Neural cell (in vitro differentiated cells): ENCODE measurements around the gene ARPC5. TPM values are rescaled to one million over a fixed set of nuclear protein-coding genes. Genes with fewer than 3 reads are reported as not detected.

Experiments
- H2AFZ ChIP-seq: fragments of 200-600, 300-800 bp; sonication (generic), shearing (Covaris generic); 2 replicates; pipeline ENCODE4 v1.6.0; 2014; ENCODE audit warnings: low read depth, mild to moderate bottlenecking, antibody characterized with exemption, low read length, moderate library complexity
- H3F3A ChIP-seq: fragments of 200-600 bp; shearing (Covaris generic); 2 replicates; pipeline ENCODE4 v1.6.1; 2016; ENCODE audit warnings: mild to moderate bottlenecking, moderate library complexity, mixed read lengths, antibody characterized with exemption, low read length; ENCODE audit not compliant: insufficient read depth, poor library complexity, severe bottlenecking
- H3K27ac ChIP-seq: fragments of 200-600, 300-800 bp; sonication (generic), shearing (Covaris generic); 2 replicates; pipeline ENCODE4 v1.5.1; 2014; ENCODE audit warnings: mild to moderate bottlenecking, low read length, moderate library complexity
- H3K27me3 ChIP-seq: fragments of 300-800, 200-600 bp; sonication (generic), shearing (Covaris generic); 2 replicates; pipeline ENCODE4 v1.6.0; 2014; ENCODE audit warnings: mild to moderate bottlenecking, low read depth, low read length, moderate library complexity; ENCODE audit not compliant: insufficient read depth
- H3K36me3 ChIP-seq: fragments of 300-800, 200-600 bp; sonication (generic), shearing (Covaris generic); 2 replicates; pipeline ENCODE4 v1.5.1; 2014; ENCODE audit warnings: mild to moderate bottlenecking, antibody characterized with exemption, low read length, moderate library complexity; ENCODE audit not compliant: insufficient read depth
- H3K4me2 ChIP-seq: fragments of 300-800, 200-600 bp; sonication (generic), shearing (Covaris generic); 2 replicates; pipeline ENCODE4 v1.6.0; 2014; ENCODE audit warnings: mild to moderate bottlenecking, low read length
- H3K4me3 ChIP-seq: fragments of 300-800, 200-600 bp; sonication (generic), shearing (Covaris generic); 2 replicates; pipeline ENCODE4 v1.5.1; 2014; ENCODE audit warnings: mild to moderate bottlenecking, low read length, moderate library complexity
- H3K79me2 ChIP-seq: fragments of 200-600 bp; shearing (Covaris generic); replicated peaks from 2 replicates; pipeline ENCODE4 v1.6.0; 2014; ENCODE audit warnings: mild to moderate bottlenecking, low read length, moderate library complexity; ENCODE audit not compliant: insufficient read depth
- H3K9ac ChIP-seq: fragments of 300-800, 200-600 bp; sonication (generic), shearing (Covaris generic); 2 replicates; pipeline ENCODE4 v1.6.1; 2016; ENCODE audit warnings: mild to moderate bottlenecking, low read length, mixed read lengths
- H3K9me2 ChIP-seq: fragments of 200-600 bp; shearing (Covaris generic); 2 replicates; pipeline ENCODE4 v1.6.1; 2016; ENCODE audit warnings: mild to moderate bottlenecking, low read length, mixed read lengths; ENCODE audit not compliant: insufficient read depth
- H3K9me3 ChIP-seq: fragments of 200-600, 300-800 bp; sonication (generic), shearing (Covaris generic); 2 replicates; pipeline ENCODE4 v1.6.1; 2016; ENCODE audit warnings: mild to moderate bottlenecking, mixed run types, low read length, moderate library complexity, mixed read lengths
- H4K20me1 ChIP-seq: fragments of 200-600 bp; shearing (Covaris generic); 2 replicates; pipeline ENCODE4 v1.6.1; 2016; ENCODE audit warnings: mild to moderate bottlenecking, mixed run types; ENCODE audit not compliant: insufficient read depth
- EP300 ChIP-seq: fragments of 450-650 bp; conservative IDR thresholded peaks from 2 replicates; pipeline ENCODE4 v1.6.1; 2014; ENCODE audit warnings: antibody characterized with exemption, mild to moderate bottlenecking, moderate library complexity; ENCODE audit not compliant: poor library complexity, severe bottlenecking
- EZH2 ChIP-seq: fragments of 200-600, 300-800 bp; shearing (Covaris generic), sonication (generic); IDR thresholded peaks from 2 replicates; pipeline ENCODE4 v1.6.1; 2014; ENCODE audit warnings: antibody characterized with exemption, low read length, borderline replicate concordance, mild to moderate bottlenecking; ENCODE audit not compliant: insufficient read depth, poor library complexity, severe bottlenecking
- MXI1 ChIP-seq: fragments of 450-650 bp; conservative IDR thresholded peaks from 2 replicates; pipeline ENCODE4 v1.6.1; 2014; ENCODE audit warnings: antibody characterized with exemption, mild to moderate bottlenecking; ENCODE audit not compliant: poor library complexity, severe bottlenecking
- POLR2AphosphoS5 ChIP-seq: IDR thresholded peaks from 2 replicates; pipeline ENCODE4 v1.6.1; 2012
- RAD21 ChIP-seq: fragments of 450-650 bp; conservative IDR thresholded peaks from 2 replicates; pipeline ENCODE4 v1.6.1; 2014; ENCODE audit warnings: antibody characterized with exemption, mild to moderate bottlenecking, moderate library complexity
- SMC3 ChIP-seq: fragments of 450-650 bp; conservative IDR thresholded peaks from 2 replicates; pipeline ENCODE4 v1.6.1; 2014; ENCODE audit warnings: antibody characterized with exemption, mild to moderate bottlenecking, moderate library complexity; ENCODE audit not compliant: poor library complexity
- TAF1 ChIP-seq: IDR thresholded peaks from 2 replicates; pipeline ENCODE4 v1.6.1; 2012; ENCODE audit warnings: low read depth
- polyA plus RNA-seq: library from polyadenylated mRNA; depleted of rRNA; stranded (reverse); fragments of >200 nt; gene quantifications from 2 replicates; pipeline ENCODE4 v1.2.3, GENCODE V29; 2014
- TF ChIP-seq, protein P1 (sequence below): IDR thresholded peaks from 2 replicates; pipeline ENCODE4 v1.6.1; 2012; ENCODE audit warnings: borderline replicate concordance
- TF ChIP-seq, protein P2 (sequence below): fragments of 450-650 bp; IDR thresholded peaks from 2 replicates; pipeline ENCODE4 v1.5.1; 2014; ENCODE audit warnings: antibody characterized with exemption, mild to moderate bottlenecking, moderate library complexity; ENCODE audit not compliant: poor library complexity, severe bottlenecking

Gene ARPC5
- polyA plus RNA-seq, 1 donor from 2014 or later, result 197 TPM

DNA sequence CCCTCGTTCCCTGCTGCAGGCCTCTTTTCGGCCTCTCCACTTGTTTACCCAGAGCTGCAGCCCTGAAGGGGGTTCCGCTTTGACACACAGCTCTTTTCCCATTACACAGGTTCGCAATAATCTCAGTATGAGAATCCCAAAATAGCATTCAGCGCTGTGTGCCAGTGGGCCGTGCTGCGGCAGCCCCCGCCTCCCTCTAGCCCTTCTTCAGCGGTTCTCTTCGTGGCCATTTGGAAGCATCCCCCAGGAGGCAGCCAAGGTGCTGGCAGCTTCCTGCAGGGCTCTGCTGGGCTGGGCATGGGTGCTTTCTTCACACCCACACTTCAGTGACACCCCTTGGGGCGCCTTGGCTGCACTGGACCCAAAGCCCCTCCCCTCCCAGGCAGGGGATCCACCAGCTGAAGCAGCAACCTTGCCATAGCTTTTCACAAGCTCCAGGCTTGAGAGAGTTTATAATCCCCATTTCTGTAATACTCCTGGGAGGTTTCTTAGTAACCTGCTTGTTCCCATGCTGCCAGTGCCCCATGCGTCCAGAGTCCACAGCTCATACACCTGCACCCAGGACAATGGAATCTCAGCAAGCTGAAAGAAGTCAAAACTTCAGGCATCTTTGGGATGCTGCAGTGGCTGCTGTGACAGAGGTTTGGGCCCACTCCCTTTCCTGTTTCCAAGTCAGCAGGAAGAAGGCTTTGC is 53.4 kb downstream of the ARPC5 start:
- Histone ChIP-seq H3K79me2 (no peaks in the 10 kb centered on the region), H2AFZ (no peak overlapping the region), H4K20me1 (no peaks in the 10 kb centered on the region), H3K4me2 (no peak overlapping the region), H3K9me3 (no peaks in the 10 kb centered on the region), H3K27me3 (no peaks in the 10 kb centered on the region), H3K36me3 (no peaks in the 10 kb centered on the region), H3K9me2 (no peaks in the 10 kb centered on the region), H3K27ac (no peak overlapping the region), H3K9ac (no peak overlapping the region), H3F3A (no peaks in the 10 kb centered on the region), H3K4me3 (no peak overlapping the region)
- TF ChIP-seq, protein P1, sequence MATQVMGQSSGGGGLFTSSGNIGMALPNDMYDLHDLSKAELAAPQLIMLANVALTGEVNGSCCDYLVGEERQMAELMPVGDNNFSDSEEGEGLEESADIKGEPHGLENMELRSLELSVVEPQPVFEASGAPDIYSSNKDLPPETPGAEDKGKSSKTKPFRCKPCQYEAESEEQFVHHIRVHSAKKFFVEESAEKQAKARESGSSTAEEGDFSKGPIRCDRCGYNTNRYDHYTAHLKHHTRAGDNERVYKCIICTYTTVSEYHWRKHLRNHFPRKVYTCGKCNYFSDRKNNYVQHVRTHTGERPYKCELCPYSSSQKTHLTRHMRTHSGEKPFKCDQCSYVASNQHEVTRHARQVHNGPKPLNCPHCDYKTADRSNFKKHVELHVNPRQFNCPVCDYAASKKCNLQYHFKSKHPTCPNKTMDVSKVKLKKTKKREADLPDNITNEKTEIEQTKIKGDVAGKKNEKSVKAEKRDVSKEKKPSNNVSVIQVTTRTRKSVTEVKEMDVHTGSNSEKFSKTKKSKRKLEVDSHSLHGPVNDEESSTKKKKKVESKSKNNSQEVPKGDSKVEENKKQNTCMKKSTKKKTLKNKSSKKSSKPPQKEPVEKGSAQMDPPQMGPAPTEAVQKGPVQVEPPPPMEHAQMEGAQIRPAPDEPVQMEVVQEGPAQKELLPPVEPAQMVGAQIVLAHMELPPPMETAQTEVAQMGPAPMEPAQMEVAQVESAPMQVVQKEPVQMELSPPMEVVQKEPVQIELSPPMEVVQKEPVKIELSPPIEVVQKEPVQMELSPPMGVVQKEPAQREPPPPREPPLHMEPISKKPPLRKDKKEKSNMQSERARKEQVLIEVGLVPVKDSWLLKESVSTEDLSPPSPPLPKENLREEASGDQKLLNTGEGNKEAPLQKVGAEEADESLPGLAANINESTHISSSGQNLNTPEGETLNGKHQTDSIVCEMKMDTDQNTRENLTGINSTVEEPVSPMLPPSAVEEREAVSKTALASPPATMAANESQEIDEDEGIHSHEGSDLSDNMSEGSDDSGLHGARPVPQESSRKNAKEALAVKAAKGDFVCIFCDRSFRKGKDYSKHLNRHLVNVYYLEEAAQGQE, result no peak
- TF ChIP-seq RAD21 (no peak), POLR2AphosphoS5 (no peak), EP300 (no peak), MXI1 (no peak), SMC3 (no peak), EZH2 (no peak), TAF1 (no peak)
- TF ChIP-seq, protein P2, sequence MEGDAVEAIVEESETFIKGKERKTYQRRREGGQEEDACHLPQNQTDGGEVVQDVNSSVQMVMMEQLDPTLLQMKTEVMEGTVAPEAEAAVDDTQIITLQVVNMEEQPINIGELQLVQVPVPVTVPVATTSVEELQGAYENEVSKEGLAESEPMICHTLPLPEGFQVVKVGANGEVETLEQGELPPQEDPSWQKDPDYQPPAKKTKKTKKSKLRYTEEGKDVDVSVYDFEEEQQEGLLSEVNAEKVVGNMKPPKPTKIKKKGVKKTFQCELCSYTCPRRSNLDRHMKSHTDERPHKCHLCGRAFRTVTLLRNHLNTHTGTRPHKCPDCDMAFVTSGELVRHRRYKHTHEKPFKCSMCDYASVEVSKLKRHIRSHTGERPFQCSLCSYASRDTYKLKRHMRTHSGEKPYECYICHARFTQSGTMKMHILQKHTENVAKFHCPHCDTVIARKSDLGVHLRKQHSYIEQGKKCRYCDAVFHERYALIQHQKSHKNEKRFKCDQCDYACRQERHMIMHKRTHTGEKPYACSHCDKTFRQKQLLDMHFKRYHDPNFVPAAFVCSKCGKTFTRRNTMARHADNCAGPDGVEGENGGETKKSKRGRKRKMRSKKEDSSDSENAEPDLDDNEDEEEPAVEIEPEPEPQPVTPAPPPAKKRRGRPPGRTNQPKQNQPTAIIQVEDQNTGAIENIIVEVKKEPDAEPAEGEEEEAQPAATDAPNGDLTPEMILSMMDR, result no peak

DNA sequence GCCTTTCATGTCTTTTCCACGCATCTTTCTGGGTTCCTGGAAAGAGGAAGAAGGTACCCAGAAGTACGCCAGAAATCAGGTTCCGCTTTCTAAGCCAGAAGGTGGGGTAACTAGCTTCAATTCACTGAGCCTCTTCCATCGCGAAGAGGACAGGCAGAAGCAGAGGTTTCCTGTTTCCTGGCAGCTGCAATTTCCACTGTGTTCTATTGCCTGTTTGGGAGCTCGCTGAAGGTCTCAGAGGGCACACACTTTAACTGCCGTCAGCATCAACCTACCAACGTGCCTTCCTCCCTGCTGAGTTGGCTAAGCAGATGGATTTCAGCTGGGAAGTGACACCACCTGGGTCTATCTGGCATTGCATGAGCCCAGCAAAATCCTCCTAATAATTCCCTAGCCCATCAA is 55.3 kb downstream of the ARPC5 start:
- TF ChIP-seq TAF1, result no peak
- TF ChIP-seq, protein P2, result peak; percentile 29
- no peak for TF ChIP-seq MXI1
- peak; percentile 24 for TF ChIP-seq SMC3
- TF ChIP-seq, protein P1, result no peak
- no peak for TF ChIP-seq POLR2AphosphoS5
- no peak for TF ChIP-seq RAD21
- no peak for TF ChIP-seq EZH2
- TF ChIP-seq EP300, result no peak
- H3K79me2 ChIP-seq, result no peaks in the 10 kb centered on the region
- no peaks in the 10 kb centered on the region for H3F3A ChIP-seq
- no peak overlapping the region for H3K4me3 ChIP-seq
- no peaks in the 10 kb centered on the region for H4K20me1 ChIP-seq
- H3K9ac ChIP-seq, result no peak overlapping the region
- no peak overlapping the region for H2AFZ ChIP-seq
- no peak overlapping the region for H3K4me2 ChIP-seq
- H3K27me3 ChIP-seq, result no peaks in the 10 kb centered on the region
- H3K9me2 ChIP-seq, result no peaks in the 10 kb centered on the region
- no peaks in the 10 kb centered on the region for H3K9me3 ChIP-seq
- H3K27ac ChIP-seq, result no peak overlapping the region
- H3K36me3 ChIP-seq, result no peaks in the 10 kb centered on the region
